GM10248 (cell line): Measurements from ENCODE around the gene PTPN7.

ENCODE experiments used
- CTCF ChIA-PET: fragments of 300-600 bp; sonication (Branson Sonifier 250); formaldehyde crosslinking; extraction: SDS; loops from one replicate; lab custom pipeline; 2021; ENCODE audit warnings: antibody characterized with exemption; lab: Yijun Ruan, JAX
- POLR2A ChIA-PET: fragments of 350-650 bp; sonication (Branson Sonifier 250); formaldehyde crosslinking; extraction: SDS; loops from one replicate; lab custom pipeline; 2020; ENCODE audit warnings: antibody characterized with exemption; lab: Yijun Ruan, JAX
- DNase-seq: peaks from one replicate; pipeline ENCODE4 v3.0.0; 2012; ENCODE audit errors: extremely low spot score
- TF ChIP-seq, protein P1 (sequence below): IDR thresholded peaks from 2 replicates; pipeline ENCODE4 v1.5.1; 2012; ENCODE audit warnings: mild to moderate bottlenecking, low read depth; ENCODE audit errors: extremely low read depth, missing control alignments, control extremely low read depth

The PTPN7 gene

DNA sequence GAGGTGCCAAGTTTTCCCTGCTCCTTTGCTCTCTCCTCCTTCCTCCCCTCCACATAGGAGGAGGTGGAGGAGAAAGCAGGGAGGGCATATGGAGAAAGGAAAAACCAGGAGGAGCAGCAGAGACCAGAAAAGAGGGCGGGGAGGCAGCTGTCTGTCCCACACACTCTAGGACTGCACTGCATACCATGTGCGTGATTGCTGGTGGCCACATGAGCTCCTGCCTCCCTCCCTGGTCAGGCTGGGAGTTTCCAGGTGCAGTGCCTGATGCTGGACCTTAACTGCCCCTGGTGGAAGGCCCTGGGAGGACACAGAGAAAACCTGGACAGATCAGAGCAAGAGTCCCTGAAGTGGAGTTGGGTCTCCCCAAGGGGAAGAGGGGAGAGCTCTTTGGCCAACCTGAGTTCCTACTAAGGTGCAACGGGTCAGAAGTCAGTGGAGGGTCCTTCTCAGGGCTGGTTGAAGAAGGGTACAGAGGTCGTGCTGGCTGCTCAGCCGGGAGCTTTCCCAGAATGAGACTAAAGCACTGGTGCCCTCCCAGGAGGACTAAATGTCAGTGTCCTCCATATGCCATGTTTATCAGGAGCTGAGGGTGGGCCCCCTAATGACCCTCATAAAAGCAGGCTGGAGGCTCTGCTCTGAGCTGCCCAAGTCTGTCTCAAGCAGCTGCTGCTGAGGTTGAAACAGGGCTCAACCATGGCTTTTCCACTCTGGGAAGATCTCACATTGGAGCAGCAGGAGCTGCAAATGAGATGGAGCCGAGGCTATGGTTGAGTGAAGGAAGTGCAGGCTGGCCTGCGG lies 29.7 kb upstream of the PTPN7 start:
- POLR2A ChIA-PET = interaction anchor here (0.6 kb wide), 1 partner anchor 51 kb away, joined by 3 read pairs; no protein-coding TSS in a partner anchor
- CTCF ChIA-PET = interaction anchor here (0.7 to 5.4 kb wide), 31 partner anchors 10 to 608 kb away, joined by 3 to 48 read pairs (median 4); no protein-coding TSS in a partner anchor
- TF ChIP-seq, protein P1, sequence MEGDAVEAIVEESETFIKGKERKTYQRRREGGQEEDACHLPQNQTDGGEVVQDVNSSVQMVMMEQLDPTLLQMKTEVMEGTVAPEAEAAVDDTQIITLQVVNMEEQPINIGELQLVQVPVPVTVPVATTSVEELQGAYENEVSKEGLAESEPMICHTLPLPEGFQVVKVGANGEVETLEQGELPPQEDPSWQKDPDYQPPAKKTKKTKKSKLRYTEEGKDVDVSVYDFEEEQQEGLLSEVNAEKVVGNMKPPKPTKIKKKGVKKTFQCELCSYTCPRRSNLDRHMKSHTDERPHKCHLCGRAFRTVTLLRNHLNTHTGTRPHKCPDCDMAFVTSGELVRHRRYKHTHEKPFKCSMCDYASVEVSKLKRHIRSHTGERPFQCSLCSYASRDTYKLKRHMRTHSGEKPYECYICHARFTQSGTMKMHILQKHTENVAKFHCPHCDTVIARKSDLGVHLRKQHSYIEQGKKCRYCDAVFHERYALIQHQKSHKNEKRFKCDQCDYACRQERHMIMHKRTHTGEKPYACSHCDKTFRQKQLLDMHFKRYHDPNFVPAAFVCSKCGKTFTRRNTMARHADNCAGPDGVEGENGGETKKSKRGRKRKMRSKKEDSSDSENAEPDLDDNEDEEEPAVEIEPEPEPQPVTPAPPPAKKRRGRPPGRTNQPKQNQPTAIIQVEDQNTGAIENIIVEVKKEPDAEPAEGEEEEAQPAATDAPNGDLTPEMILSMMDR = no peak
- DNase-seq = no peak

DNA sequence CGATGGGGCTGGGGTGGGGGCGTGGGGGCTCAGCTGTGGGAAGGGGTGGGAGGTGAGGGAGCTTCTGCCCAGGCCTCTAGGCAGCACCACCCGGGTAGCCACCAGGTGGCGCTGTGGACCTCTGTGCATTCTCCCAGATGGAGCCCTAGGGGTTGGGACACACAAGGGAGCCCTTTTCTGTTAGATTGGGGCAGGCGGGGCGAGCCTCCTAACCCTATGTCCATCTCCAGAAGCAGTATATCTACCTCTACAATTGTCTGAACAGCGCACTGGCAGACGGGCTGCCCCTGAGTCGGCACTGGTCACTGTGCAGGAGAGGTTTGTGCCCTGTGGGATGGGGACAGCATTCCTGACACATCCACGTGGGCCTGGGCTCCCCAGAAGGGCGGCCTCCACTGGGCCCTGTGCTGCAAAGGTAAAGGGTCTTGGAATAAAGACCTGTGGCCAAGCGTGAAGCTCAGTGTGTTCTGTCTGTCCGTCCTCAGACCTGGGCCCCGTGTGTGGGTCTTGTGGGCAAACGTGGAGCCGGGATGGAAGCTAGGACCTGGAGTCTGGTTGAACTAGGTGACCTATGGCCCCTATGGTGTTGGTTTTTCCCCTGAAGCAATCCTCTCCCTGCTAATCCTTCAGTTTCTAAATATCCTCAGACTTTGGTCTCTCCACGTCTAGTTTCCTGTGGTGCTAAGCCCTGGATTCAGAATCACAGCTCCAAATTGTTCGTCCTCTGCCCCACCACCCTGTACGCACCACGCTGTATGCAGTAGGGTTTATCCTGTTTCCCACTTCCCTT lies 28.8 kb upstream of the PTPN7 start:
- TF ChIP-seq, protein P1 = peak; percentile 81
- POLR2A ChIA-PET = interaction anchor here (0.6 kb wide), 1 partner anchor 16 kb away, joined by 3 read pairs; no protein-coding TSS in a partner anchor
- CTCF ChIA-PET = interaction anchor here (0.7 to 5.4 kb wide), 39 partner anchors 9 to 540 kb away, joined by 3 to 48 read pairs (median 4); no protein-coding TSS in a partner anchor
- DNase-seq = peak; percentile 63

DNA sequence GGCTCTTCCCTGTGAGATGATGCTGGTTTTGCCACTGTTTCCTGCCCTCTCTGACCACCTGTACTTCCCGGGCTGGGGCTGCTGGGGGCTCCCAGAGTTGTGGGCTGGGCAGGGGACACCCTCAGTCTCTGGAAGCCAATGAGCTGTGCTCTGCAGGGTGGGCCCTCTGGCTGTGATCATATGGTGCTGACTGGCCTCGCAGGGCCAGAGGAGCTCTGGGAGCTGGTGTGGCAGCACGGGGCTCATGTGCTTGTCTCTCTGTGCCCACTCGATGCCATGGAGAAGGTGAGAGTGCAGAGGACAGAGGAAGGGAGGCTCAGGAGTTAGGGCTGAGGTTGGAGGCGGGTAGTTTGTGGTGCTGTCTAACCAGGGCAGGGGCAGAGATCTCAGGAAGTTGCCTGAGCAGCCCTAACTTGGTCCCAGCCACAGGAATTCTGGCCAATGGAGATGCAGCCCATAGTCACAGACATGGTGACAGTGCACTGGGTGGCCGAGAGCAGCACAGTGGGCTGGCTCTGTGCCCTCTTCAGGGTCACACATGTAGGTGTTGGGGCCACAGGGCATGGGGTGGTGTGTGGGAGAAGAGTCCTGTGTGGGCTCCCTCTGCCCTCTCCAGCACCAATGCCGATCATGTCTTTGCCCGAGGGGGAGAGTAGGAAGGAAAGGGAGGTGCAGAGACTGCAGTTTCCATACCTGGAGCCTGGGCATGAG lies 27.4 kb upstream of the PTPN7 start:
- TF ChIP-seq, protein P1 = no peak
- ChIA-PET POLR2A (no interaction called here), CTCF (interaction anchor here (0.9 to 5.4 kb wide), 11 partner anchors 13 to 532 kb away, joined by 3 to 48 read pairs (median 7); no protein-coding TSS in a partner anchor)
- DNase-seq = no peak

DNA sequence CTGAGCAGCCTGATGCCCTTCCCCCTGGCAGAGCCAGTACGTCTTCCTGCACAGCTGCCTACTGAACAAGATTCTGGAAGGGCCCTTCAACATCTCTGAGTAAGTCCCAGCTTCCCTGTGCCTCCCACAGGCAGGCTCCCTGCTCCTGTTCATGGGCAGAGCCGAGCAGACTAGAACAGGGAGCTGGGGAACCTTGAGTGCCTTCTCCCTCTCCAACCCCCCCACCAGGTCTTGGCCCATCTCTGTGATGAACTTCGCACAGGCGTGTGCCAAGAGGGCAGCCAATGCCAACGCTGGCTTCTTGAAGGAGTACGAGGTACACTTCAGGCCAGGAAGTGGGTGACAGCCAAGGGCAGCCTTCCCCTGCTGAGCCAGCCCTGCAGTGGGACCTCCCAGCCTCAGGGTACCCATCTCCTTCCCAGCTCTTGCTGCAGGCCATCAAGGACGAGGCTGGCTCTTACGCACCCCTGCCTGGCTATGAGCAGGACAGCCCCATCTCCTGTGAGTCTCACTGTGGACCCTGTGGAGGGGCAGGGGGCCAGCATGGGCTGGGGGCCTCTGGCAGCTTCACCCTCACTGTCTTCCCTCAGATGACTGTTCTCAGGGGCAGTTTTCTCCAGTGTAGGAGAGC lies 26.8 kb upstream of the PTPN7 start:
- ChIA-PET CTCF (interaction anchor here (1.0 to 5.4 kb wide), 7 partner anchors 8 to 532 kb away, joined by 4 to 48 read pairs (median 6); no protein-coding TSS in a partner anchor), POLR2A (no interaction called here)
- no peak for DNase-seq
- TF ChIP-seq, protein P1 = no peak

DNA sequence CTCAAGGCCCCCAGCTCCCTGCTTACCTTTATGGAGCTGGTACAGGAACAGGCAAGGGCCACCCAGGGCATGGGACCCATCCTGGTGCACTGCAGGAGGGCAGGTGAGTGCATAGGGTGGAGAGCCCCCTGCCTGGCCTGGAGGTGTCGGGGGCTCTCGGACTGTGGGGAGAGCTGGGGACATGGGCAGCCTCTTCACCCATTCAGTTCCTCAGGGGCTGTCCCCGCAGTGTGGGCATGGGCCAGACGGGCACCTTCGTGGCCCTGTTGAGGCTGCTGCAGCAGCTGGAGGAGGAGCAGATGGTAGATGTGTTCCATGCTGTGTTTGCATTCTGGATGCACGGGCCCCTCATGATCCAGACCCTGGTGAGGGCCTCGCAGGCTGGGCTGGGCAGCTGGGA lies 25.9 kb upstream of the PTPN7 start:
- ChIA-PET POLR2A (no interaction called here), CTCF (interaction anchor here (0.9 to 5.4 kb wide), 7 partner anchors 9 to 533 kb away, joined by 3 to 48 read pairs (median 6); no protein-coding TSS in a partner anchor)
- no peak for DNase-seq
- TF ChIP-seq, protein P1 = no peak
